NCI-H526 (cell line): ENCODE measurements around the gene SSTR5.
"Not testable (repeated sequence)": the region's sequence is repeated elsewhere in the genome, so short reads cannot be mapped to it uniquely, and the experiment has no call there.

Experiments used
- DNase-seq, 2 experiments: peaks; one replicate each; lab custom pipeline; 2025; lab: John Stamatoyannopoulos, UW

Gene SSTR5

DNA sequence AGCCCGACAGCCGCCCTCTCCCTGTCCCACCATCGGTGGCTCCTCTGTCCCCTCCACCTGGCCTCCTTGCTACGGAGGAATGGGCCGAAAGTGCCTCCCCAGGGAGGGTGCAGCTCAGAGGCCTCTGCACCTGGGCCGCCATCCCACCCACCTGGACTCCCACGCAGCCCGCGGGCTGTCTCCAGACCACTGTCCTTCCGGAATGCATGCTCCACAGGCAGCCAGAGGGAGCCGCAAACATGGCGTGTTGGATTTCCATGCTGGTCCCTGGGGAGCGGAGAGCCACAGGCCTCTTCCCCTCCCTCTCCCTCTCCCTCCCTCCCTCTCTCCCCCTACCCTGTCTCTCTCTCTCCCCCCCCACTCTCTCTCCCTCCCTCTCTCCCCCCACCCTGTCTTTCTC, 3.0 kb downstream of the SSTR5 start:
- peak in 1 of 2 experiments; percentile 66 for DNase-seq

DNA sequence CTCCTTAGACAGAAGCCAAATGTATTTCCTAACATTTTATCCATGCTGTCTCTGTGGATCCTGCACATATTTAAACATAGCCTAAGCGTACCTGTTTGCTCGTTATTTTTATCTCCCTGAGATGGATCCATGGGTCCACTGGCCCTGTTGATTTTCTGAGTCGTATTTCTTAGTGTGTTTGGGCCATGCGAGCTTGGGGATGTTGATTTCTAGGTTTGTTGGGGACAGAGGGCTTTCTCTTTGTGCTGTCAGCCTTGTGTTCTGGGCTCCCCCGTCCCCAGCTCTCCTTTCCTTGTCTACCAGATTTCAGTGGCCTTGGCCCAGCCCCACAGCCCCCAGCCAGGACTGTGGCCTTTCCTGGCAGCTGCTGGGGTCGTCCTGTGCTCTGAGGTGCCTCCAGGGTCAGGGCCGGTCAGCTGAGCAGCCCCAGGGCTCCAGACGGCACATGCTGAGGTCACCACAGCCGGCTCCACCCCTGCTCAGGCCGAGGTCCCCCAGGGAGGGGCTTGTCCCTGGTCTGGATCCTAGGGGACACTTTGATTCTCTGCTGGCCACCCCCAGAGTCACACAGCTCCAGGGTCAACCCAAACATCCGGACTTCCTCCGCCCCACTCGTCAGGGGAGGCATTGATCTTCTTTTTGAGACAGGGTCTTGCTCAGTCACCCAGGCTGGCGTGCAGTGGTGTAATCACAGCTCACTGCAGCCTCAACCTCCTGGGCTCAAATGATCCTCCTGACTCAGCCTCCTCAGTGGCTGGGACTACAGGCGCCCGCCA, 4.4 kb downstream of the SSTR5 start:
- no peak for DNase-seq

GRCh38 chr16:1077877-1078578, 5.5 kb downstream of the SSTR5 start:
- no peak for DNase-seq

- DNase-seq: peak; percentile 59 to 84
Measured at GRCh38 chr16:1078579-1079021, 6.1 kb downstream of the SSTR5 start.

DNA sequence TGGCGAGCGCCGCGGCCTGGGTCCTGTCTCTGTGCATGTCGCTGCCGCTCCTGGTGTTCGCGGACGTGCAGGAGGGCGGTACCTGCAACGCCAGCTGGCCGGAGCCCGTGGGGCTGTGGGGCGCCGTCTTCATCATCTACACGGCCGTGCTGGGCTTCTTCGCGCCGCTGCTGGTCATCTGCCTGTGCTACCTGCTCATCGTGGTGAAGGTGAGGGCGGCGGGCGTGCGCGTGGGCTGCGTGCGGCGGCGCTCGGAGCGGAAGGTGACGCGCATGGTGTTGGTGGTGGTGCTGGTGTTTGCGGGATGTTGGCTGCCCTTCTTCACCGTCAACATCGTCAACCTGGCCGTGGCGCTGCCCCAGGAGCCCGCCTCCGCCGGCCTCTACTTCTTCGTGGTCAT, 6.8 kb downstream of the SSTR5 start:
- no peak for DNase-seq

- no peak for DNase-seq
Measured at GRCh38 chr16:1079786-1080525, 7.4 kb downstream of the SSTR5 start.

- DNase-seq: no peak
Measured at GRCh38 chr16:1080801-1081733, 8.5 kb downstream of the SSTR5 start.

DNA sequence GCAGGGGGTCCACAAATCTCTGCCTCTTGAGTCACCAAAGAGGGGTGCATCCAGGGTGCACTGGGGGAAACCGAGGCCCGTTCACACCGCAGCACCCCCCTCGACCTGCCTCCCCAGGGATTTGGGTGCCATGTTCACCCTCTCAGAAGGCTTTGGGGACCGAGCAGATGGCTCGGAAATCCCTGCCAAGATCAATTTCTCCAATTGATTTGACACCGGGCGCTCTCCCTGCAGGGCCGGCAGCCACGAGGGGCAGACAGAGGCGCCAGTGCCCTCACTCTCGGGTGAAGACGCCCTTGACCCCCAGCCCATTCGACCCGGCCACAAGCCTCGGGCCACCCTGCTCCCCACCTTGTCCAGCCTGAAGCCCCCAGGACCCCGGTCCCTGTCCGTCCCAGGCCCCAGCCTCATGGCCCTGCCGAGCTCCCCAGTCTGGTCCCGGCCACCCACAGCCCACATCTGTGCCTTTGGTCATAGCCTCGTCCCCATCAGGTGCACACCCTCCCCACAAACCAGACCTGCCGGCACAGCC, 9.3 kb downstream of the SSTR5 start:
- DNase-seq: no peak

DNA sequence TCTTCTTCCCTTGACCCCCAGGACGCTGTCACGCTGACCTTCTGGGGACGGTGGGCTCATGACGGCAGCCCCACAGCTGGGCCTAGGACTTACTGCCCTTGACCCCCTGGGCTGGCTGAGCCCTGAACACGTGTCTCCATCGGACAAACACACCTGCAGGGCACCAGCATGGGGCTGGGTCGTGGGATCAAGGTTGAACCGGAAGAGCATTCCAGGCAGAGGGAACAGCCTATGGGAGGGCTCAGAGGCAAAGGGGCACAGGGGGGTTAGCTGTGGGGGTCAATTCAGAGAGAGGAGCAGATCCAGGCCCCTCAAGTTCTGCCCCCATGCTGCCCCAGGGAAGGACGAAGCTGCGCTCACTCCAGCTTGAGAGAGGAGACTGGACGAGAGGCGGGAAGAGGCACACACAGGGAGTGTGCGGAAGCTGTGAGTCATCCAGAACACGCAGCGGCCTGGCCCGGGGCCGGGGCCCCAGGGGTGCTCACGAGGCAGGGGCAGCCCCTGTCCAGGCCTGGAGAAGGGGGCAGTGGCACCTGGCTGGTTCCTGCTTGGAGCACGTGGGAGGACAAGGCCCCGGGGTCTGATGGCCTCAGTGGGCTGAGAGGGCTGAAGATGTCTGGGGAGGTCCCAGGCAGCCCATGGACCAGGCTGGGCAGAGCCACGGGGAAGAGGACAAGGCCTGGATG, 9.9 kb downstream of the SSTR5 start:
- DNase-seq: no peak

GRCh38 chr16:1082952-1083675, 10.6 kb downstream of the SSTR5 start:
- peak in 1 of 2 experiments; percentile 57 for DNase-seq

DNA sequence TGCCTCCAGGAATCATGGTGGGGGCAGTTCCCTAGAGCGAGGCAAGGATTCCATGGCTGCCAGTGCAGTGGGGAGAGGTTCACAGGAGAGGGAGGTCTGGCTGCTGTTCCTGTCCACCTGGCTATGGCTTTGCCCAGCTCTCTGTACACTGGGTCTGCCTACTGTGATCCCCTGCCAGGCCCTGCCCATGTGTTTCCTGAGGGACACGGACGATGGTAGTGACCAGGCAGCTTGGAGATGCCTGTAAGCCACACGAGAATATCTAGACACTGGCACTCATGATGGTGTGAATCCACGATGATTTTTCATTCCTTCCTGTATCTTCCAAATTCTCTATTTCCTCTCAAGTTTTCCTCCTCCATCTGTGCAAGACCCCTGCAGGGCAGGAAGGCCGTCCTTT, 12.4 kb downstream of the SSTR5 start:
- DNase-seq: no peak

- DNase-seq: not testable (repeated sequence)
Measured at GRCh38 chr16:1086443-1086842, 13.9 kb downstream of the SSTR5 start.

GRCh38 chr16:1088295-1089170, 16.0 kb downstream of the SSTR5 start:
- DNase-seq: peak in 1 of 2 experiments; percentile 27

GRCh38 chr16:1089439-1089821, 16.9 kb downstream of the SSTR5 start:
- no peak for DNase-seq

DNA sequence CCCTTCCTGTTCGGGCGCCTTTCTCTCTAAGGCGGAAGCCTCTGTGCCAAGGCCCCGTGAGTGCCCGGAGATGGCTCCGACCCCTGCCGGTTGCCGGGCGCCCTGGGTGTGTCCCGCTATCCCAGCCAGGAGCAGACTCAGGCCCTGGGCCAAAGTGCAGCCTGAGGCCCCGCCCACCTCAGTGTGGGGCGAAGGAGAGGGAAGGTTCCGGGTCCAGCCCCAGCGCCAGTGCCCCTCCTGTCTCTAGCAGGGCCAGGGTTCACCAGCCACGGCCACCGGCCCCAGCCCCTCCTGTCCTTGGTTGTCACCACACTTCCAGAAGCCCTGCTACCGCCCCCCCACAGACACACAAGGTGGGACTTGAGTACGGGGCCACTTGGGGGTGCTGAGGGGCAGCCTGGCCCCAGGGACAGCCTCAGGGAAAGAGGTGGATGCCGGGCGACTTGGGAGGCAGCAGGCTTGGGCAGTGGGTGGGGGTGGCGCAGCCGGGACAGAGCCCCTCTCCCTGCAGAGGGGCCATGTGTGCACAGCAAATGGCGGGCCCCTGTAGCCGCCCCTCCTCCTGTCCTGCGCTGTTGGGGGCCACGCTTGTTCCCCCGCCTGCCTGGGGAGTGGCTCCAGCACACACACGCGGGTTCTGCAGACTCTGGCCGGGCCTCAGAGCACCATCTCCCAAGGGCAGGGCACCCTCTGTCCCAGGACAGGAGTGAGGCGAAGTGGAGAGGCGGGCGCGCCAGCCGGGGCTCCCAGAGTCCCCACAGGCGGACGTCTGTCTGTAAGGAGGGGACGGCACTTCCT, 17.5 kb downstream of the SSTR5 start:
- peak in 1 of 2 experiments; percentile 41 for DNase-seq

- DNase-seq: no peak
Measured at GRCh38 chr16:1090620-1091587, 18.4 kb downstream of the SSTR5 start.

DNA sequence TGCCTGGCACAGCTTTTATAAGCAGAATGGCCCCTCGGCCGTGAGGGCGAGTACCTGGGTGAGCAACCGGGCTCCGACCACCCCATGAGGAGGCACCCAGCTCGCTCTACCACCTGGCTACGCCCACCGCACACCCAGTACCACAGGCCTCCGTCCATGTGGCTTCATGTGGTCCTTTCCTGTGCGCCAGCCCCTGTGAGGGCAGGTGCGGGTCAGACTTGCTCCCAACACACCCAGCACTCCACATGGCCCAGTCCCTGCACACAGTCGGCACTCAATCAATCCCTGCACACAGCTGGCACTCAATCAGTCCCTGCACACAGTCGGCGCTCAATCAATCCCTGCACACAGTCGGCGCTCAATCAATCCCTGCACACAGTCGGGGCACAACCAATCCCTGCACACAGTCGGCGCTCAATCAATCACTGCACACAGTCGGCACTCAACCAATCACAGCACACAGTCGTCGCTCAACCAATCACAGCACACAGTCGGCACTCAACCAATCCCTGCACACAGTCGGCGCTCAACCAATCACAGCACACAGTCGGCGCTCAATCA, 19.5 kb downstream of the SSTR5 start:
- no peak for DNase-seq
